ENCODE results near the gene ZNF799.

- TF ChIP-seq SUZ12 (IDR thresholded peaks at IDR 0.05; ENCODE audit: extremely low read depth, insufficient read depth, insufficient read length) (no peak), ZNF274 (IDR thresholded peaks at IDR 0.05; ENCODE audit: low read depth, low read length) (no peak), YY1 (IDR thresholded peaks at IDR 0.05; ENCODE audit: insufficient read depth, insufficient read length) (no peak)
These were observed 36.5 kb downstream of the ZNF799 start for GRCh38 chr19:12364391-12365235.

Data from NT2/D1 (cell line).